ENCODE results near the gene TENM4.

DNA sequence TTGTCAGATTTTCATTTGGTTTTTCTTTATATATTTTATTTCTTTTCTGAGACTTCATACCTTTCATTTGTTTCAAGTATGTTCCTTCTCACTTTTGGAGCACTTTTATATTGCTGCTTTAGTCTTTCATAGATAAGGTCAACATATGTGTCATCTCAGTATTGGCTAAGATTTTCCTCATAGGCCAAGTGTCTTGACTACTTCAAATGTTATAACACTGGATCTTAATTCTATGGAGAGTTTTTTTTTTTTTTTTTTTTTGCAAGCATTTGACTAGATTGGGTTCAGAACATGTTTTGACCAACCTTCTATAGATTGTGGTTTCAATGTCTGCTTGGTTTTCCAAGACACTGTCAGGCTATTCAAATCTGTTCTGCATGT lies 797.2 kb downstream of the TENM4 start:
- no peak for TF ChIP-seq POLR2A (IDR thresholded peaks at IDR 0.05; ENCODE audit: low read length)
- TF ChIP-seq, protein P1, sequence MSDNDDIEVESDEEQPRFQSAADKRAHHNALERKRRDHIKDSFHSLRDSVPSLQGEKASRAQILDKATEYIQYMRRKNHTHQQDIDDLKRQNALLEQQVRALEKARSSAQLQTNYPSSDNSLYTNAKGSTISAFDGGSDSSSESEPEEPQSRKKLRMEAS (IDR thresholded peaks at IDR 0.05) = no peak
- no peak for TF ChIP-seq PBX3 (IDR thresholded peaks at IDR 0.05)
- TF ChIP-seq CTCF (IDR thresholded peaks at IDR 0.05) = no peak
- TF ChIP-seq ESRRA (IDR thresholded peaks at IDR 0.05; ENCODE audit: borderline replicate concordance, low read length) = no peak
- TF ChIP-seq EP300 (IDR thresholded peaks at IDR 0.05) = no peak
- no peak for TF ChIP-seq ZSCAN20 (CRISPR knock-in tag; IDR thresholded peaks at IDR 0.05)
- no peak for TF ChIP-seq ZC3H11A (IDR thresholded peaks at IDR 0.05)
- TF ChIP-seq POLR2AphosphoS2 (conservative IDR thresholded peaks at IDR 0.05; ENCODE audit: low read length) = no peak
- TF ChIP-seq, protein P2, sequence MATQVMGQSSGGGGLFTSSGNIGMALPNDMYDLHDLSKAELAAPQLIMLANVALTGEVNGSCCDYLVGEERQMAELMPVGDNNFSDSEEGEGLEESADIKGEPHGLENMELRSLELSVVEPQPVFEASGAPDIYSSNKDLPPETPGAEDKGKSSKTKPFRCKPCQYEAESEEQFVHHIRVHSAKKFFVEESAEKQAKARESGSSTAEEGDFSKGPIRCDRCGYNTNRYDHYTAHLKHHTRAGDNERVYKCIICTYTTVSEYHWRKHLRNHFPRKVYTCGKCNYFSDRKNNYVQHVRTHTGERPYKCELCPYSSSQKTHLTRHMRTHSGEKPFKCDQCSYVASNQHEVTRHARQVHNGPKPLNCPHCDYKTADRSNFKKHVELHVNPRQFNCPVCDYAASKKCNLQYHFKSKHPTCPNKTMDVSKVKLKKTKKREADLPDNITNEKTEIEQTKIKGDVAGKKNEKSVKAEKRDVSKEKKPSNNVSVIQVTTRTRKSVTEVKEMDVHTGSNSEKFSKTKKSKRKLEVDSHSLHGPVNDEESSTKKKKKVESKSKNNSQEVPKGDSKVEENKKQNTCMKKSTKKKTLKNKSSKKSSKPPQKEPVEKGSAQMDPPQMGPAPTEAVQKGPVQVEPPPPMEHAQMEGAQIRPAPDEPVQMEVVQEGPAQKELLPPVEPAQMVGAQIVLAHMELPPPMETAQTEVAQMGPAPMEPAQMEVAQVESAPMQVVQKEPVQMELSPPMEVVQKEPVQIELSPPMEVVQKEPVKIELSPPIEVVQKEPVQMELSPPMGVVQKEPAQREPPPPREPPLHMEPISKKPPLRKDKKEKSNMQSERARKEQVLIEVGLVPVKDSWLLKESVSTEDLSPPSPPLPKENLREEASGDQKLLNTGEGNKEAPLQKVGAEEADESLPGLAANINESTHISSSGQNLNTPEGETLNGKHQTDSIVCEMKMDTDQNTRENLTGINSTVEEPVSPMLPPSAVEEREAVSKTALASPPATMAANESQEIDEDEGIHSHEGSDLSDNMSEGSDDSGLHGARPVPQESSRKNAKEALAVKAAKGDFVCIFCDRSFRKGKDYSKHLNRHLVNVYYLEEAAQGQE (IDR thresholded peaks at IDR 0.05) = no peak
